HG03469 (cell line): ENCODE results near the gene TMCC2.
"Not testable (repeated sequence)": the region's sequence is repeated elsewhere in the genome, so short reads cannot be mapped to it uniquely, and the experiment has no call there.

Experiments used
- ATAC-seq: cut with Tn5 transposase; IDR thresholded peaks from one replicate; pipeline ENCODE4 v1.9.1; 2021; ENCODE audit warnings: mild to moderate bottlenecking, moderate library complexity, moderate number of reproducible peaks; ENCODE audit not compliant: unreplicated experiment

Gene TMCC2

GRCh38 chr1:205227584-205228013, at the start of gene TMCC2:
Gene TMCC2 (plus strand): TSS chr1:205227946. CDS start chr1:205228565, 619 bp downstream.
- ATAC-seq = peak; percentile 47

DNA sequence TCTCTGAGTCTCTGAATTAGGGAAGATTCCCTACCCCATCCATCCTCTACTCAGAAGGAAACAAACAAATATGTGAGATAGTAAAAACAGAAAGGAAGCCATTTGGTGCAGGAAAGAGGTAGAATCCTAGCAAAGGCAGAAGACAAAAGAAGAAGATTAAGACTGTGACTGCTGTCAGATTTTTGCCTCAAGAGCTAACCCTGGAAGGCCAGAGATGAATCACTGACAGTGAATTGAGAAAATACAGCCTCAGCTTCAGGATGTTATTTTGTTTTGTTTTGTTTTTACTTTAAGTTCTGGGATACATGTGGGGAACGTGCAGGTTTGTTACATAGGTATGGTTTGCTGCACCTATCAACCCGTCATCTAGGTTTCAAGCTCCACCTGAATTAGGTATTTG, 47.9 kb upstream of the TMCC2 start:
- ATAC-seq = no peak

DNA sequence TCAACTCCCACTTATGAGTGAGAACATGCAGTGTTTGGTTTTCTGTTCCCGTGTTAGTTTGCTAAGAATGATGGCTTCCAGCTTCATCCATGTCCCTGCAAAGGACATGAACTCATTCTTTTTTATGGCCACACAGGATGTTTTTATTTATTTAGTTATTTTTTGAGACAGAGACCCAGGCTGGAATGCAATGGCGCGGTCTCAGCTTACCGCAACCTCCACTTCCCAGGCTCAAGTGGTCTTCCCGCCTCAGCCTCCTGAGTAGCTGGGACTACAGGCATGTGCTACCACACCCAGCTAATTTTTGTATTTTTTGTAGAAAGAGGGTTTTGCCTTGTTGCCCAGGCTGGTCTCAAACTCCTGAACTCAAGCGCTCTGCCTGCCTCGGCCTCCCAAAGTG, 47.4 kb upstream of the TMCC2 start:
- ATAC-seq = not testable (repeated sequence)

DNA sequence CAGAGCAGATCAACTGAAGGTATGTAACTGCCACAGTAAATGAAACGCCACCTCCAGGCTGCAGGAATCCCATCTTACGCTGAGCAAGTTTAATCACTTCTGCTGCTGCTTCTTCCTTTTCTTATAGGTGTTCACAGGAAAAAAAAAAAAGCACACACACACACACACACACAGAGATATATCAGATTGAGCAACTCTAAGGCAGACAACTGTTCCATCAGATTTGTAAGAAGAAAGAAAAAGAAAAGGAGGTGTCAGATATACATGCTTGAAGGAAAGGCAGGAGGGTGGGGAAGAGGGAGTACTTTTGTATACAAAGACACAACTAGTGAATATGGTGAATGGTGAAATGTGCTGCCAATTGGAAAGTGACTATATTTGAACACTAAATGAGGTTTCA, 44.8 kb upstream of the TMCC2 start:
- no peak for ATAC-seq

DNA sequence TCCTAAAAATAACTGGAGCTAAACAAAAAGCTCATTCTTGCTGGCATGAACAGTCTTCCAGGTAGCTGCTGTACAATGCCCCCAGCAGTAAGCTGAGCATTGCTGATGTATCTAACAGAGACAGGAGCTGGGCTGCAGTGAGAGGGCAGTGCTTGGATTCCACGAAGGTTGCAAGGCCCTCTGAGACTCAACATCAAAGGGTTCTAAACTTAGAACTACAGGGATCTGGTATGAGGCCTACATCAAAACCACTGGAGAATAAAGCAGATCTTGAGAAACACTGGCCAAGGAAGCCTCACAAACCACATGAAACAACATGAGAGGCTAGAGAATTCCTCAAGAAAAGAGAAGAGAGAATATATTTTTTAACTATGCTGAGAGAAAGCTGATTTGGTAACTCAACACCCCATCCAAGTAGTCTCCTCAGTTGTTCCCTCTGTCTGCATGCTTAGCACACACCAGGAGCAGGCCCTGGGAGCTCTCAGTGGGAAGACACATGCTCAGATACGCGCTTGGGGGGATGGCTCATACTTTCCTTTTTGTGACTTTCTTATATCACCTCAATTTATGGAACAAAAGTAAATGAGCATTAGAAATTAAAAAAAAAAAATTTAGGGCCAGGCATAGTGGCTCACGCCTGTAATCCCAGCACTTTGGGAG, 43.9 kb upstream of the TMCC2 start:
- ATAC-seq = no peak

DNA sequence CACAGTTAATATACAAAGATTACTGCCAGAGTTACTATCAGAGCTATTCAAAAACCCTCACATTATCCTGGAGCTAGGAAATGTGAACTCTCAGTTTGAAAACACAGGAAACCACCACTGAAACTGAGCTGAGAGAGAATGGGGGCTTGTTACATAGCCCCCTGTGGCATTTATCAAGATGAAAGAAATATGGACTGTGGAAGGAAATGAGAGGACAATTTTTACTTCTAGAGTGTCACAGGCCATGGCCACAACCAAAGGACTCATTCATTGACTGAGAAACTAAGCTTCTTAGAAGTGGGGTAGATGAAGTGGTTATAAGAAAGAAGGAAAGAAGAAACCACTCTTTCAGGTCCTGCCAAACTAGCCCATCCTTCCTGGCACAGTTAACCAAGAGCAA, 41.6 kb upstream of the TMCC2 start:
- no peak for ATAC-seq

- no peak for ATAC-seq
Observed at GRCh38 chr1:205187420-205187819, 40.3 kb upstream of the TMCC2 start.

DNA sequence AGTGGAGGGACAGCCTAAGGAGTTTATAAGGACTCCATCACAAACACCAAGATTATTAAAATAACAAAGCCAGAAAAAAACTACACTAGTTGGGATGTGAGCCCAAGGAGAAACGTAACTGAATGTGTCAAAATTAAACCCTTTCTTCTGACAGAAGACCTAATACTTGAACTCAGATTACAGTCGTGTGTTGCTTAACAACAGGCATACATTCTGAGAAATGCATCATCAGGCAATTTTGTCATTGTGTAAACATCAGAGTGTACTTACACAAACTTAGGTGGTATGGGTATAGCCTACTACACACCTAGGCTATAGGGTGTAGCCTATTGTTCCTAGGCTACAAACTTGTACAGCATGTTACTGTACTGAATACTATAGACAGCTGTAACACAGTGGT, 39.6 kb upstream of the TMCC2 start:
- no peak for ATAC-seq

DNA sequence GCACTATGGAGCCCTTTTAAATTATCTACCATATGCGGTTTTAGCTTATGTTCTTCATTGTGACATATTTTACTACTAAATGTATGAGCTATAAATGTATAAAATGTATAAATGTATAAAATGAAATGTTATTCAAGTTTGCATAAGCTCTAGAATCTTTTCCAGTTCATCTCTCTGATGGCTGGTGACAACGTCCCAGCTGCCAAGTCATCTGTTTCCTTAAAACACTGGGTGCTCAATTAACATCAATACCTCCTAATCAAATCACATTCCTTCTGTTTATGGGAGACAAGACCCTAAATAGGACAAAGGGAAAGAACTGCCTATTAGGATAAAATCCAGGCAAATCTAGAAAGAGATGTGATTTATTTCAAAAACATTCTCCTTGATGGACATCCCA, 39.1 kb upstream of the TMCC2 start:
- no peak for ATAC-seq

DNA sequence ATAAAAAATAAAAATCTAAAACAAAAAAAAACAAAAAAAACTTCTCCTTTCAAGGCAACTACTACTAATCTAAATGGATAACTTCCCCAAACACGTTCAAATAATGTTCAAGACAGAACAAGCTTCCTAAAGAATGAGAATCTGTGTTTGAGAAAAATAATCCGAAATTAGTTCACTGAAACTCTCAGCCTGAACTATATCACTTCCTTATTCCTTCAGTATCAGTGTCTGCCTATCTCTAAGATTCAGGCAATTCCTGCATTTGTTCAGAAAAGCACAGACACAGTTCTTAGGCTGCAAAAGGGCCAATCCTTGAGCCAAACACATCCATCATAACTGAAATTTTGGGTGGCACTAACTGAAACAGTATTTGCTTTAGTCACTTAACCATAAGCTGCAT, 38.6 kb upstream of the TMCC2 start:
- no peak for ATAC-seq

GRCh38 chr1:205190845-205191577, 36.7 kb upstream of the TMCC2 start:
- ATAC-seq = no peak

DNA sequence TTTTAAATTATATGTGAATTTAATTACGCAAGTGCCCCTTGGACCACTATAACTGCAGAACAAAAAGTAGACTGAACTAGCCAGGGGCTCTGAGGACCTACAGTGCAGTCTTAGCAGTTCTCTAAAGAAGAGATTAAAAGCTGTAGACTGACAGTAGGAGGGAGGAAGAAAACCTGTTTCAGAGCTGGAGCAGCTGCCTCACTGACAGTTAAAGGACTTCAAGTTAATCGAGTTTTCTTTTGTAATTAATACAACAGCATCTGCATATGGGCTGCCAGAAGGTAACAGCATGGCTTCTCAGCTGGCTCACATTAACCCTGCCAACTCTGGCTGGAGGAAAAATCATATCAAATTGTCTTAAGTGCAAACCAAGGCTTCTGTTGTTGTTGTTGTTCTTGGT, 36.1 kb upstream of the TMCC2 start:
- ATAC-seq = no peak

DNA sequence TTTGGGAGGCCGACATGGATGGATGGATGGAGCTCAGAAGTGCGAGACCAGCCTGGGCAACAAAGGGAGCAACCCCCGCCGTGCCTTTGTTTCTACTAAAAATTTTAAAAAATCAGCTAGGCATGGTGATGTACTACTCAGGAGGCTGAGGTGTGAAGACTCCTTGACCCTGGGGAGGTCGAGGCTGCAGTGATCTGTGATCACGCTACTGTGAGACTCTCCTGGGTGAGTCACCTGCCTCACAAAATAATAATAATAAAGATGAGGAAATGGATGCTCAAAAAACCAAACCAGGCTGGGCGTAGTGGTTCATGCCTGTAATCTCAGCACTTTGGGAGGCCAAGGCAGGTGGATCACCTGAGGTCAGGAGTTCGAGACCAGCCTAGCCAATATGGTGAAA, 35.5 kb upstream of the TMCC2 start:
- no peak for ATAC-seq

DNA sequence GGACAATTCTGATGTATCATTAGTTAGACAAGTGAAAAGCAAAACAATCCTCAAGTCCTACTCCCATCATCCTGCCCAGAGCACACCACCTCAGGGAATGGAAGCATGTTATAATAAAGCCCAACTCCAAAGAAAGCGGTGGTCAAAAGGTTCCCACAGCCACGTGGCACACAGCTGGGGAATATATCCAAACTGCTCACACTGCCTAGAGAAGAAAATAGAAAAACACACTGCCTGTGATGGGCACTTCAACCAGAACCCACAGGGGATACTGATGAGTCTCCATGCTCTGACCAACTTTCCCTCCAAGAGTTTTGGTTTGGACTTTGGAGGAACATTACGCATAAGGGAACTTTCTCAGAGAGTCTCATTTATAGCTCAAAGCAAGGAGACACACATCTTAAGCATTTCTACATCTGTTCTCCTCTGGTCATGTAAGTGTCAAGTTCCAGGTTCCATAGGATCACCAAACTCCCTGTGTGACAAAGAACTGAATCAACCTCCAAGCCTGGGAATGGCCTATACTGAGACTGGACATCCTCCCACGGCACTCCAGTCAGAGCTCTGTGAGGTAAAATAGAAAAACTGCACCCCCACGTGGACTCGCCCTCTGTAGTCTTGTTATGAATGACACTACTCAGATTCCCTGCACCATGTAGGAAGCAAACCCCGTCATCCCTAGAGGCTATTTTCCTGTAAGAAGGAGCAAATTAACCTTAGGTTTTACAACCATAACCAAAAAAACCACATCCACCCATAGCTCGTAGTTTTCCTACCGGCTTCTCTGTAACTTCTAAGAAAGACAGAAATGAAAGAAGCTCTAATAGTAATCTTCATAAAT, 28.4 kb upstream of the TMCC2 start:
- ATAC-seq = no peak

- no peak for ATAC-seq
Observed at GRCh38 chr1:205199931-205200299, 27.8 kb upstream of the TMCC2 start.

DNA sequence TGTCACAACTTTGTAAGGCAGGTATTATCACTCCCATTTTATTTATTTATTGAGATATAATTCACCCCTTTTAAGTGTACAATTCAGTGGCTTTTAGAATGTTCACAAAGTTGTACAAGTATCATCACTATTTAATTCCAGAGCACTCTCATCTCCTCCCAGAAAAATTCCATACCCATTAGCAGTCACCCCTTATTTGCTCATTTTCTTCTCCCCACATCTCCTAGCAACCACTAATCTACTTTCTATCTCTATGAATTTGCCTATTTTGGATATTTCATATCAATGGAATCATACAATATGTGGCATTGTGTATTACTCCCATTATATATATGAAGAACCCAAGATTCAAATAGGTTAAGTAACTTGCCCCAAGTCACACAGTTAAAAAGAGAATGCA, 23.2 kb upstream of the TMCC2 start:
- no peak for ATAC-seq

DNA sequence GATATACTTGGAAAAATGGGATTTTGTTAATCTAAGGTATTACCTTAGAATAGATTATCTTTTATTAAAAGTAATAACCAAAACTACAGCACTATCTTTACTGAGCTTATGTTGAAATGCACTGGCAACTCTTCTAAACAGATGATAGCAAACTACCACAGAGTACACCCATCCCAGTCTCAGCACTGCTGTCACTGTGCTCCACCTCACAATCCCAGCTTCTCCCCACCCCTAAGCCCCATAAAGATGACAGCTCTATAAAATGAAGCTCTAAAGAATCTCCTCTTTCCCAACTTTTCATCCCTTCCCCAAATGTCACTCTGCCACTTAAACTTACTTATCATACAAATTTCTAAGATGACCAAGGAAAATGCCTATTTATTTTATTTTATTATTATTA, 22.7 kb upstream of the TMCC2 start:
- ATAC-seq = no peak

DNA sequence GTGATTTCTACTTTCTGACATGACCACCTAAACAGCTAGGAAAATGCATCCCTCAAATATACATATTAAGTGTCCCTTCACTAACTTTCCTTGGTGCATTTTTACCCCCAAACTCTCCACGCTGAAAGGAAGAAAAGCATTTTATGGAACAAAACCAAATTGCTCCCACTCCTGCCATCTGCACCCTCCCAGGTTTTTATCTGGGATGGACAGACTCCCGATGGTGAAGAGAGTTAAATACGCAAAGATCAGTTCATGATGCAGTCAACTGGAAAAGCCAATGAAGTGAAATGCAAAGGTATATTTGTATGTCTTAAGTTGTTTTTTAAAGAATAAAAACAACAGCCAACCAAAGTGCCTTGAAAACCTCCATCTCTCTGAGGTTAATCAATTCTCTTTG, 18.9 kb upstream of the TMCC2 start:
- no peak for ATAC-seq

GRCh38 chr1:205210756-205211168, 17.0 kb upstream of the TMCC2 start:
- ATAC-seq = peak; percentile 9

DNA sequence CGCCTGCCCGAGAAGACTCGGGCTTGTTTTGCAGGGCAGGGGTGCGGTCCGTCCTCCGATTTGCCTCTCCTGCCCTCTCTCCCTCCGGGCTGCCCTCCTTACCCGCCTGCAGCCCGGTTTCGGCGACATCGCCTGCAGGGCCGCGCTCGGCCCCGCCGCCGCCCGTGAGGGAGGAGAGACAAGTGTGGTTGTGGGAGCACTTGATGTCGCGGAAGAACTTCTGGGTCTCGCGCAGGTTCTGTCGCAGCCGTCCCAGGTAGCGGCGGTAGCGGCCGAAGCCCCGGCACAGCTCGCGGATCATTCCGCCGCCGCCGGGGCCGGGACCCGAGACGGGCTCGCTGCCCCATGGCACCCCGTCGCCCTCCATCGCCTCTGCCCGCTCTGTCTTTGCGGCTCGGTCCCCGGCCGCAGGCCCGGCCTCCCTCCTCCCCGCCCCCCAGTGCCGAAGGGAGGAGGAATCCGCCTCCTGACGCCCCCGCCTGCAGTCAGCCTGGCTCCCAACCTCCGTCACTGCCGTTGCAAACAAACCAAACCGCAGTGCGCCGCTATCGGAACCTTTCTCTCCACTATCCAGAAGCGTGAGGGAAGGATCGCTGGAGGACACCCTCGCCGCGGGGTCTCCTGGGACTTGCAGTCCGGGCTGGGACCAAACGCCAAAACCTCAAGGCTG, 16.4 kb upstream of the TMCC2 start, which contains the start of gene DSTYK:
DSTYK (minus strand) TSS at position 534 of the 670 bp plus-strand sequence; CDS start at position 367, 167 bp downstream.
- peak; percentile 61 for ATAC-seq
